Adrenal gland (tissue), 12 donors: Measurements from ENCODE around the gene SNED1. TPM values are rescaled to one million over a fixed set of nuclear protein-coding genes. Genes with fewer than 3 reads are reported as not detected.

Experiments
- DNase-seq, 7 donors: peaks; one replicate each; pipeline ENCODE4 v3.0.0-alpha.2; 2019 to 2020
- H3K27ac ChIP-seq, 5 donors: fragments of 200-600 bp; sonication (generic) in 4 of 5; 1 replicate in 3 of 5; 2 replicates in 2 of 5; pipeline versions ENCODE4 v1.5.1 to v1.8.0; 2016 to 2020; ENCODE audit warnings: mild to moderate bottlenecking in 1 of 5
- H3K27me3 ChIP-seq: fragments of 200-600 bp; 2 replicates; pipeline ENCODE4 v1.8.0; 2021
- H3K36me3 ChIP-seq, 2 donors: fragments of 200-600 bp; replicated peaks in 1 of 2; 1 replicate in 1 of 2; 2 replicates in 1 of 2; pipeline versions ENCODE4 v1.5.1 to v1.8.0; 2018 to 2022
- H3K4me1 ChIP-seq, 2 donors: fragments of 200-600 bp; replicated peaks in 1 of 2; 1 replicate in 1 of 2; 2 replicates in 1 of 2; pipeline versions ENCODE4 v1.5.1 to v1.8.0; 2018 to 2021
- H3K4me3 ChIP-seq, 4 donors: fragments of 200-600 bp; sonication (generic) in 3 of 4; one replicate each; pipeline ENCODE4 v1.5.1; 2016 to 2018
- H3K9me3 ChIP-seq, 3 donors: fragments of 200-600 bp; sonication (generic) in 1 of 3; replicated peaks in 1 of 3; 1 replicate in 2 of 3; 2 replicates in 1 of 3; pipeline versions ENCODE4 v1.5.1 to v1.8.0; 2016 to 2021
- POLR2A ChIP-seq, 2 donors: fragments of 450-650 bp; IDR thresholded peaks; one replicate each; pipeline ENCODE4 v1.6.1; 2017; ENCODE audit warnings: antibody characterized with exemption in 2 of 2, mild to moderate bottlenecking in 2 of 2, moderate library complexity in 1 of 2
- WGBS, 4 donors: extraction: QIAGEN DNeasy Blood & Tissue Kit in 2 of 4; methylation state at CpG; one replicate each; pipeline versions ENCODE4 v1.1.5 to v1.1.7; 2013 to 2017; 5-methylcytosine and 5-hydroxymethylcytosine counted together
- intact Hi-C, 2 donors: fragments of 100-400 bp; cut with DNase I; formaldehyde crosslinking; loops; one replicate each; pipeline versions ENCODE4 v1.14.1 to v1.15.0; 2022 to 2023
- polyA plus RNA-seq, 3 donors: library from polyadenylated mRNA; stranded (reverse); fragments of 200-250 nt in 2 of 3; fragments of 350-450 nt in 1 of 3; fragmentation: Illumina TruSeq in 1 of 3; extraction: RNeasy Lipid Tissue Mini Kit (QIAGEN cat#74804) in 1 of 3; gene quantifications; one replicate each; pipeline ENCODE4 v1.2.3, GENCODE V29; 2013 to 2014
- total RNA-seq, 9 donors: library from RNA; depleted of rRNA in 4 of 9; stranded (reverse); fragments of >200 nt in 4 of 9; fragments of 120-200 nt in 1 of 9; fragmentation: NEBNext Ultra II Directional in 1 of 9; extraction: Animal tissue kit (Norgen Biotek cat#: 25700) in 1 of 9; gene quantifications; one replicate each; pipeline versions ENCODE4 v1.1.0 to v1.2.4, GENCODE V29; 2013 to 2023
- TF ChIP-seq, protein P1 (sequence below), 6 experiments: fragments of 450-650 bp in 4 of 6; fragments of 200-600 bp in 2 of 6; sonication (generic) in 1 of 6; IDR thresholded peaks; 1 replicate in 5 of 6; 2 replicates in 1 of 6; pipeline versions ENCODE4 v1.5.1 to v1.8.0; 2016 to 2021; ENCODE audit warnings: antibody characterized with exemption in 6 of 6, mild to moderate bottlenecking in 2 of 6, moderate library complexity in 1 of 6
- donor health status: healthy with polysubstance abuse.
- donor health status: Bipolar disorder and iron deficiency.
- donor health status: DM: yes; HTN: yes; CAD: no.
- donor health status: DM: no; HTN: no; CAD: no.
- donor health status: DM: no; HTN: no; CAD: no.
- donor health status: DM: yes; HTN: yes; CAD: no.

The SNED1 gene
- total and polyA plus RNA-seq, 12 donors: 3.1 to 59.5 (median 22.9) TPM

DNA sequence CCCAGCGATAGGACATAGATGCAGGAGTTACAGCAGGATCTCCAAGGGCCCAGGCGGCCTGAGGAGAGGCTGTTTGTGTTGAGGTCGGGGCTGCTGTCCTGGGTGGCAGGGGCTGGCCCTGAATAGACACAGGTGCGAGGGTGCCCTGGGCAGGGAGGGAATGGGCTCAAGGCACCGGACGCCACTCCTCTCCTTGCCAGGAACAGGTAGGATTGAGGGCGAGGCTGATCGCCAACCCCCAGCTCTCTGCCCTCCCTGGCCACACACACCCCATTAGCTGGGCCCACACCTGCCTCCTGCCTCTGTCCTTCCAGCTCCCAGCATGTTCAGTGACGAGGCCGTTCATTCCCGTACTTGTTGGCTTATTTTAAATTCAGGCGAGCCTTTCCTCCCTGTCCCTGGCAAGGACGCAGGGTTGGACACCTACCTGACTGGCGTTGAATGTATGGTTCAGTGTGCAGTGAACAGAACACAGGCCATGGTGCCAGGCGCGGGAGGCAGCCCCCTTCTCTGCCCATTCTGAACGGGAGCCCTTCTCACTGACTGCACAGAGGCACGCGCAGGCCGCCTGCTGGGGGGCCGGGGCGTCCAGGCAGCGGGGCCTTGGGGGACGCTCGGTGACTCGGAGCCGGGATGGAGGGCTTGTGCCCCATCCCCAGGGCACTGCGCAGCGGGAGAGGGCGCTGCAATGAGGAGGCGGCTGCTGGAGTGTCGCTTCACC lies 41.3 kb upstream of the SNED1 start:
- intact Hi-C loops: no loop called here
- Histone ChIP-seq H3K4me1 (peaks cover 19 to 26% of the 10 kb centered on the region in 2 donors), H3K36me3 (no peaks in the 10 kb centered on the region), H3K27ac (no peak overlapping the region), H3K27me3 (no peaks in the 10 kb centered on the region), H3K9me3 (no peaks in the 10 kb centered on the region), H3K4me3 (no peak overlapping the region)
- DNase-seq: peak in 3 of 7 donors; percentile 11 to 36 (median 19)
- WGBS, 4 donors: 94 to 95% (median 95%) methylated on average over 14 to 32 of the region's 32 CpGs
- no peak for TF ChIP-seq POLR2A (IDR thresholded peaks at IDR 0.05)
- TF ChIP-seq, protein P1, sequence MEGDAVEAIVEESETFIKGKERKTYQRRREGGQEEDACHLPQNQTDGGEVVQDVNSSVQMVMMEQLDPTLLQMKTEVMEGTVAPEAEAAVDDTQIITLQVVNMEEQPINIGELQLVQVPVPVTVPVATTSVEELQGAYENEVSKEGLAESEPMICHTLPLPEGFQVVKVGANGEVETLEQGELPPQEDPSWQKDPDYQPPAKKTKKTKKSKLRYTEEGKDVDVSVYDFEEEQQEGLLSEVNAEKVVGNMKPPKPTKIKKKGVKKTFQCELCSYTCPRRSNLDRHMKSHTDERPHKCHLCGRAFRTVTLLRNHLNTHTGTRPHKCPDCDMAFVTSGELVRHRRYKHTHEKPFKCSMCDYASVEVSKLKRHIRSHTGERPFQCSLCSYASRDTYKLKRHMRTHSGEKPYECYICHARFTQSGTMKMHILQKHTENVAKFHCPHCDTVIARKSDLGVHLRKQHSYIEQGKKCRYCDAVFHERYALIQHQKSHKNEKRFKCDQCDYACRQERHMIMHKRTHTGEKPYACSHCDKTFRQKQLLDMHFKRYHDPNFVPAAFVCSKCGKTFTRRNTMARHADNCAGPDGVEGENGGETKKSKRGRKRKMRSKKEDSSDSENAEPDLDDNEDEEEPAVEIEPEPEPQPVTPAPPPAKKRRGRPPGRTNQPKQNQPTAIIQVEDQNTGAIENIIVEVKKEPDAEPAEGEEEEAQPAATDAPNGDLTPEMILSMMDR (IDR thresholded peaks at IDR 0.05): no peak

DNA sequence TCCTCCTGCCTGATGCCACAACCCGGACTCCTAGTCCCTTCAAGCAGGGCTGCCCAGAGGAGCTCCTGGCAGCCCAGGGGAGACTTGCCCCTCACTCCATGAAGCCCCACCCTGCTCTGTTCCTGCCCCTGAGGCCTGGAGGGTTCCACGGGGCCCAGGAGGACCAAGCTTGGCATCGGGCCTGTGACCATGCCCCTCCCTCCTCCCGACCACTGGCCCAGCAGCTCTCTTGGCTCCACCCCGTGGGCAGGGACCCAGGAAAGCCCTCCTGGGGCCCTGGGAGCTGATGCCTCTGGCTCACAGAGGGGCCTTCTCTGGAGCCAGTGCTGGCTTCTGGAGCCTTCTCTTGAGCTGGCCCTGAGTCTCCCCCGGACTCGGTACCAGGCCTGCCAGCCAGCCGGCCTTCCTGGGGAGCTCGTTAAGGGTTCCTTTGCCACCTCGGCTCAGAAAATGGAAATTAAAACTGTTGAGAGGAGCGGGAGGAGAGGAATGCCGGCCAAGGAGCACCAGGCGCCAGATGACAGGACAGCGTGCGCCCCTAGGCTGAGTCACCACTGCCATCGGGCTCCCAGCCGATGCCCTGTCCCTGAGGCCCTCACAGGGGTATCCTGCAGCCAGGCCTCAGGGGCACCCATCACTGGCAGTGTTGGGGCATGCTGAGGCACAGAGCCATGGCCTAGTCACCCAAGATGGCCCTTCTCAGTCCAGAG lies 40.6 kb upstream of the SNED1 start:
- Histone ChIP-seq H3K9me3 (no peaks in the 10 kb centered on the region), H3K36me3 (no peaks in the 10 kb centered on the region), H3K4me3 (no peak overlapping the region), H3K4me1 (peaks cover 26 to 33% of the 10 kb centered on the region in 2 donors), H3K27me3 (no peaks in the 10 kb centered on the region), H3K27ac (peak overlapping the region in 1 of 5 donors; percentile 58)
- DNase-seq: peak; percentile 38 to 72 (median 55)
- 48 to 100% (median 56%) methylated on average over 1 to 17 of the region's 17 CpGs for WGBS, 4 donors
- TF ChIP-seq POLR2A (IDR thresholded peaks at IDR 0.05): no peak
- TF ChIP-seq, protein P1 (IDR thresholded peaks at IDR 0.05): no peak
- intact Hi-C loops: no loop called here

DNA sequence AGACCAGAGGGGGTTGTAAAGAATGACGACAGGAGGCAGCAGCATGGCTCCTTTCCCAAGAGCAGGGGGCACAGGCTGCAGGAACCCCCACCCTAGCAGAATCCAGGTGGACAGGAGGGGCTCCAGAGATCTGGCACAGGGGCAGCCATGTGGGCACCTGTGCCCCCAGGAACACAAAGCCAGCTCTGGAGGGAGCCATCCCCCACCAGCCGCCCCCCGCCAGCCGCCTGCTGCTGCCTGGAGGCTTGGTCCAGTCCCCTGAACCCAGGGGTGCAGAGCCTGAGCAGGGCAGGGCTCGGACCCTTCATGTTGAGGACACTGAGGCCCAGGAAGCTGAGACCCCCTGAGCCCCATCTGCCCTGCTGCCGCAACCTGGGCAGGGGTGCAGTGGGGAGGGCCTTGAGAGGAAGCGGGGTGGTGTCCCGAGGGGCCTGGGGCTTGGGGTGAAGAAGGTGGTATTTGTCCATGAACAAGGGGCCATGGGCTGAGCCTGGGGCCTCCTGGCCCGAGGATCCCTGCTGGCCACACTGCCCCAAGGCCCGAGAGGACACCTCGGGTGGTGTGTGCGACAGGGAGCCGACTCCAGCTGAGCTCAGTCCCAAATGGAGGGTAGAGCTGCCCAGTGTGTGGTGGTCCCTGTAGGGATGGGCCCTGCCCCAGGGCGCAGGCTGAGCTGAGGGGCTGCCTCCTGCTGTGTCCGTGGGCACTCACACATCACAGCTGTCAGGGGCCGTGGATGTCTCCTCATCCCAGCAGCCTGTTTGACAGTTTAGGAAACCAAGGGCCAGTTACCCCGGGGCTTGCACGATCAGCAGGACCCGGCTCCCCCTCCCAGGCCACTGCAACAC lies 39.8 kb upstream of the SNED1 start:
- peaks cover 27 to 36% of the 10 kb centered on the region in 2 donors for H3K4me1 ChIP-seq
- no peaks in the 10 kb centered on the region for H3K27me3 ChIP-seq
- no peaks in the 10 kb centered on the region for H3K9me3 ChIP-seq
- no peaks in the 10 kb centered on the region for H3K36me3 ChIP-seq
- 91 to 94% (median 92%) methylated on average over 12 to 19 of the region's 19 CpGs for WGBS, 4 donors
- DNase-seq: peak in 2 of 7 donors; percentile 16 to 22
- peak overlapping the region in 1 of 5 donors; percentile 58 for H3K27ac ChIP-seq
- TF ChIP-seq POLR2A (IDR thresholded peaks at IDR 0.05): no peak
- TF ChIP-seq, protein P1 (IDR thresholded peaks at IDR 0.05): no peak
- intact Hi-C loops: no loop called here
- H3K4me3 ChIP-seq: no peak overlapping the region
